ENCODE results near the gene MVD.

GRCh38 chr16:88687676-88688012 is 24.8 kb upstream of the MVD start:
- no peak for TF ChIP-seq CTCF (conservative IDR thresholded peaks at IDR 0.05; ENCODE audit: low read depth, low read length)
- no peak for TF ChIP-seq RAD21 (IDR thresholded peaks at IDR 0.05; ENCODE audit: low read length)
- no peak for TF ChIP-seq POLR2A (IDR thresholded peaks at IDR 0.05; ENCODE audit: low read depth, low read length)
- no peak for TF ChIP-seq USF2 (IDR thresholded peaks at IDR 0.05; ENCODE audit: low read depth, low read length)
- TF ChIP-seq BHLHE40 (IDR thresholded peaks at IDR 0.05; ENCODE audit: low read depth, low read length): no peak
- TF ChIP-seq CHD1 (IDR thresholded peaks at IDR 0.05; ENCODE audit: low read depth, low read length): no peak
- no peak for TF ChIP-seq MAZ (IDR thresholded peaks at IDR 0.05; ENCODE audit: borderline replicate concordance, low read depth, low read length)
- no peak for TF ChIP-seq RCOR1 (IDR thresholded peaks at IDR 0.05; ENCODE audit: insufficient replicate concordance, low read length)
- TF ChIP-seq FOS (IDR thresholded peaks at IDR 0.05; ENCODE audit: low read depth, low read length): no peak
- no peak for TF ChIP-seq SMC3 (IDR thresholded peaks at IDR 0.05; ENCODE audit: low read depth, low read length)
